HEK293 (cell line): Measurements from ENCODE around the gene CYP2A6.

ENCODE experiments used
- CTCF ChIA-PET: fragments of 350-600 bp; formaldehyde crosslinking; extraction: SDS; loops from one replicate; lab custom pipeline; 2021; ENCODE audit warnings: antibody characterized with exemption; lab: Yijun Ruan, JAX
- POLR2A ChIA-PET: fragments of 300-600 bp; formaldehyde crosslinking; extraction: SDS; loops from one replicate; lab custom pipeline; 2020; ENCODE audit warnings: antibody characterized with exemption, inconsistent platforms; lab: Yijun Ruan, JAX
- H3K27ac ChIP-seq: fragments of 200-500 bp; sonication (Bioruptor generic); 2 replicates; pipeline ENCODE4 v1.5.1; 2014; ENCODE audit warnings: low read depth, low read length, control low read depth, inconsistent platforms; ENCODE audit errors: extremely low read depth
- H3K36me3 ChIP-seq, 2 experiments: fragments of 200-500 bp in 1 of 2; sonication (Bioruptor generic) in 1 of 2; 1 replicate in 1 of 2; 2 replicates in 1 of 2; pipeline ENCODE4 v1.5.1; 2014 to 2017; ENCODE audit warnings: inconsistent platforms in 2 of 2, low read length in 2 of 2; ENCODE audit not compliant: control insufficient read depth in 2 of 2, insufficient read depth in 1 of 2
- H3K4me1 ChIP-seq: fragments of 200-500 bp; sonication (Bioruptor generic); 2 replicates; pipeline ENCODE4 v1.5.1; 2014; ENCODE audit warnings: mild to moderate bottlenecking, low read length, inconsistent platforms; ENCODE audit not compliant: control insufficient read depth, insufficient read depth
- H3K4me3 ChIP-seq: 2 replicates; pipeline ENCODE4 v1.5.1; 2011; ENCODE audit warnings: low read depth, mild to moderate bottlenecking, control low read depth, low read length, moderate library complexity
- H3K9me3 ChIP-seq: fragments of 200-500 bp; sonication (Bioruptor generic); 2 replicates; pipeline ENCODE4 v1.5.1; 2014; ENCODE audit warnings: low read depth, low read length, inconsistent platforms; ENCODE audit not compliant: control insufficient read depth, insufficient read depth
- GFI1B ChIP-seq: fragments of 450-650 bp; formaldehyde crosslinking; IDR thresholded peaks from 2 replicates; pipeline ENCODE4 v1.5.1; 2016; ENCODE audit warnings: missing biosample characterization, missing genetic modification characterization
- GLIS2 ChIP-seq: fragments of 450-650 bp; formaldehyde crosslinking; IDR thresholded peaks from 2 replicates; pipeline ENCODE4 v1.5.1; 2016; ENCODE audit warnings: missing biosample characterization, missing genetic modification characterization
- OSR2 ChIP-seq: fragments of 450-650 bp; formaldehyde crosslinking; IDR thresholded peaks from 2 replicates; pipeline ENCODE4 v1.5.1; 2016; ENCODE audit warnings: missing biosample characterization, missing genetic modification characterization
- OVOL3 ChIP-seq: fragments of 450-650 bp; formaldehyde crosslinking; IDR thresholded peaks from 2 replicates; pipeline ENCODE4 v1.5.1; 2016; ENCODE audit warnings: missing biosample characterization, missing genetic modification characterization
- WT1 ChIP-seq: fragments of 450-650 bp; formaldehyde crosslinking; IDR thresholded peaks from 2 replicates; pipeline ENCODE4 v1.5.1; 2016; ENCODE audit warnings: missing biosample characterization, missing genetic modification characterization
- ZFP69B ChIP-seq: fragments of 450-650 bp; formaldehyde crosslinking; IDR thresholded peaks from 2 replicates; pipeline ENCODE4 v1.5.1; 2016; ENCODE audit warnings: missing biosample characterization, missing genetic modification characterization
- ZNF133 ChIP-seq: fragments of 450-650 bp; formaldehyde crosslinking; IDR thresholded peaks from 2 replicates; pipeline ENCODE4 v1.5.1; 2016; ENCODE audit warnings: missing biosample characterization, missing genetic modification characterization
- ZNF221 ChIP-seq: fragments of 450-650 bp; formaldehyde crosslinking; IDR thresholded peaks from 2 replicates; pipeline ENCODE4 v1.5.1; 2017; ENCODE audit warnings: missing biosample characterization, missing genetic modification characterization, borderline replicate concordance
- ZNF23 ChIP-seq: fragments of 450-650 bp; formaldehyde crosslinking; IDR thresholded peaks from 2 replicates; pipeline ENCODE4 v1.5.1; 2016; ENCODE audit warnings: missing biosample characterization, missing genetic modification characterization, borderline replicate concordance
- ZNF544 ChIP-seq: fragments of 450-650 bp; formaldehyde crosslinking; IDR thresholded peaks from 2 replicates; pipeline ENCODE4 v1.5.0; 2017; ENCODE audit warnings: missing biosample characterization, missing genetic modification characterization
- ZNF560 ChIP-seq: fragments of 450-650 bp; formaldehyde crosslinking; IDR thresholded peaks from 2 replicates; pipeline ENCODE4 v1.5.1; 2017; ENCODE audit warnings: missing biosample characterization, missing genetic modification characterization, borderline replicate concordance
- ZNF707 ChIP-seq: fragments of 450-650 bp; formaldehyde crosslinking; IDR thresholded peaks from 2 replicates; pipeline ENCODE4 v1.5.1; 2016; ENCODE audit warnings: missing biosample characterization, missing genetic modification characterization
- ZNF777 ChIP-seq: fragments of 450-650 bp; formaldehyde crosslinking; IDR thresholded peaks from 2 replicates; pipeline ENCODE4 v1.5.1; 2017; ENCODE audit warnings: missing biosample characterization, missing genetic modification characterization, borderline replicate concordance
- ZNF791 ChIP-seq: fragments of 450-650 bp; formaldehyde crosslinking; IDR thresholded peaks from 2 replicates; pipeline ENCODE4 v1.5.1; 2016; ENCODE audit warnings: missing biosample characterization, missing genetic modification characterization
- ZNF843 ChIP-seq: fragments of 450-650 bp; formaldehyde crosslinking; IDR thresholded peaks from 2 replicates; pipeline ENCODE4 v1.5.1; 2016; ENCODE audit warnings: missing biosample characterization, missing genetic modification characterization
- ZSCAN30 ChIP-seq: fragments of 450-650 bp; IDR thresholded peaks from 2 replicates; pipeline ENCODE4 v1.5.1; 2018; ENCODE audit warnings: missing biosample characterization, mild to moderate bottlenecking, missing genetic modification characterization, moderate library complexity
- TF ChIP-seq, protein P1 (sequence below): fragments of 450-650 bp; formaldehyde crosslinking; IDR thresholded peaks from 2 replicates; pipeline ENCODE4 v1.5.1; 2016; ENCODE audit warnings: missing biosample characterization, missing genetic modification characterization
- TF ChIP-seq, protein P2 (sequence below): fragments of 450-650 bp; formaldehyde crosslinking; optimal IDR thresholded peaks from 2 replicates; pipeline ENCODE3; 2016; ENCODE audit warnings: missing biosample characterization, mild to moderate bottlenecking, missing genetic modification characterization
- TF ChIP-seq, protein P3 (sequence below): fragments of 450-650 bp; formaldehyde crosslinking; IDR thresholded peaks from 2 replicates; pipeline ENCODE4 v1.5.1; 2017; ENCODE audit warnings: missing biosample characterization, missing genetic modification characterization
- TF ChIP-seq, protein P4 (sequence below): fragments of 450-650 bp; formaldehyde crosslinking; IDR thresholded peaks from 2 replicates; pipeline ENCODE4 v1.5.1; 2016; ENCODE audit warnings: missing biosample characterization, missing genetic modification characterization
- TF ChIP-seq, protein P5 (sequence below): fragments of 450-650 bp; formaldehyde crosslinking; IDR thresholded peaks from 2 replicates; pipeline ENCODE4 v1.5.1; 2016; ENCODE audit warnings: missing biosample characterization, missing genetic modification characterization

Gene CYP2A6

DNA sequence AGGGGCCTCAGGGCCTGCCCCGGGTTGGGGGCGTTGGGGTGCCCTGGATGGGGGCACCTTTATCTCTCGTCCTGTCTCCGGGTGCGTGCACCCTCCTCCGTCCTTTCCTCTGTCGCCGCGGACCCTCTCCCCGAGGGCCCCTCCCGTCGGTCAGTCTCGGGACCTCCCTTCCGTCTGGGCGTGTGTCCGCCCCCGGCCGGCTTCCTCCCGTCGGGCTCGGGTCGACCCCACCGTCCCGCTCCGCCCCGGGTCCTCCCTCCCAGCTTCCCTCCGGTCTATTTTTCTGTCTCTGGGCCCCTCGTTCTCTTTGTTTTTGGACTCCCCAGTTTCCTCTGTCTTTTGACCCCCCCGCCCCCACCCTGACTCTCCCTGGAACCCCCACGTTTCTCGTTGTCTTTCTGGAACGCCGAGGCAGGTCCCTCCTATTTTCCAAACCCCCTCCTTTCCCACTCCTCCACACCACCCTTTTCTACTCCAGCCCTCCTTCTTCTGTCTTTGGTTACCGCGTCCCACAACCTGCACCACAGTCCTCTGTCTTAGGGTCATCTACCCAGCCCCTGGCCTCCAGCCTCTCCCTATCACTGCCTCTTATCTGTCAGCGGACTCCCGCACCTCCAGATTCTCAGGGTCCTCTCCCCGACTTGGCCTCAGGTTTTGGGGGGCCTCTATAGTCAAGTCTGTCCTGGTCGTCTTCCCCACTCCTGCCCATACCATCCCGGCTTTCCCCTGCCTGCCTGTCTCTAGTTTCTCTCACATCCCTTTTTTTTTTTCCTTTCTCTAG is 50.5 kb downstream of the CYP2A6 start (continued):
- TF ChIP-seq, protein P1, sequence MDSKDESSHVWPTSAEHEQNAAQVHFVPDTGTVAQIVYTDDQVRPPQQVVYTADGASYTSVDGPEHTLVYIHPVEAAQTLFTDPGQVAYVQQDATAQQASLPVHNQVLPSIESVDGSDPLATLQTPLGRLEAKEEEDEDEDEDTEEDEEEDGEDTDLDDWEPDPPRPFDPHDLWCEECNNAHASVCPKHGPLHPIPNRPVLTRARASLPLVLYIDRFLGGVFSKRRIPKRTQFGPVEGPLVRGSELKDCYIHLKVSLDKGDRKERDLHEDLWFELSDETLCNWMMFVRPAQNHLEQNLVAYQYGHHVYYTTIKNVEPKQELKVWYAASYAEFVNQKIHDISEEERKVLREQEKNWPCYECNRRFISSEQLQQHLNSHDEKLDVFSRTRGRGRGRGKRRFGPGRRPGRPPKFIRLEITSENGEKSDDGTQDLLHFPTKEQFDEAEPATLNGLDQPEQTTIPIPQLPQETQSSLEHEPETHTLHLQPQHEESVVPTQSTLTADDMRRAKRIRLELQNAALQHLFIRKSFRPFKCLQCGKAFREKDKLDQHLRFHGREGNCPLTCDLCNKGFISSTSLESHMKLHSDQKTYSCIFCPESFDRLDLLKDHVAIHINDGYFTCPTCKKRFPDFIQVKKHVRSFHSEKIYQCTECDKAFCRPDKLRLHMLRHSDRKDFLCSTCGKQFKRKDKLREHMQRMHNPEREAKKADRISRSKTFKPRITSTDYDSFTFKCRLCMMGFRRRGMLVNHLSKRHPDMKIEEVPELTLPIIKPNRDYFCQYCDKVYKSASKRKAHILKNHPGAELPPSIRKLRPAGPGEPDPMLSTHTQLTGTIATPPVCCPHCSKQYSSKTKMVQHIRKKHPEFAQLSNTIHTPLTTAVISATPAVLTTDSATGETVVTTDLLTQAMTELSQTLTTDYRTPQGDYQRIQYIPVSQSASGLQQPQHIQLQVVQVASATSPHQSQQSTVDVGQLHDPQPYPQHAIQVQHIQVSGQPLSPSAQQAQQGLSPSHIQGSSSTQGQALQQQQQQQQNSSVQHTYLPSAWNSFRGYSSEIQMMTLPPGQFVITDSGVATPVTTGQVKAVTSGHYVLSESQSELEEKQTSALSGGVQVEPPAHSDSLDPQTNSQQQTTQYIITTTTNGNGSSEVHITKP (tag by site-specific recombination) = peak; percentile 68; the same call in 1 of the 2 replicates
- 0 out of 2 replicates have a peak, but pooled peaks have one; percentile 7 for TF ChIP-seq OVOL3 (tag by site-specific recombination)
- no peak for TF ChIP-seq ZNF791 (tag by site-specific recombination)
- TF ChIP-seq, all 188 proteins: peak for 56

DNA sequence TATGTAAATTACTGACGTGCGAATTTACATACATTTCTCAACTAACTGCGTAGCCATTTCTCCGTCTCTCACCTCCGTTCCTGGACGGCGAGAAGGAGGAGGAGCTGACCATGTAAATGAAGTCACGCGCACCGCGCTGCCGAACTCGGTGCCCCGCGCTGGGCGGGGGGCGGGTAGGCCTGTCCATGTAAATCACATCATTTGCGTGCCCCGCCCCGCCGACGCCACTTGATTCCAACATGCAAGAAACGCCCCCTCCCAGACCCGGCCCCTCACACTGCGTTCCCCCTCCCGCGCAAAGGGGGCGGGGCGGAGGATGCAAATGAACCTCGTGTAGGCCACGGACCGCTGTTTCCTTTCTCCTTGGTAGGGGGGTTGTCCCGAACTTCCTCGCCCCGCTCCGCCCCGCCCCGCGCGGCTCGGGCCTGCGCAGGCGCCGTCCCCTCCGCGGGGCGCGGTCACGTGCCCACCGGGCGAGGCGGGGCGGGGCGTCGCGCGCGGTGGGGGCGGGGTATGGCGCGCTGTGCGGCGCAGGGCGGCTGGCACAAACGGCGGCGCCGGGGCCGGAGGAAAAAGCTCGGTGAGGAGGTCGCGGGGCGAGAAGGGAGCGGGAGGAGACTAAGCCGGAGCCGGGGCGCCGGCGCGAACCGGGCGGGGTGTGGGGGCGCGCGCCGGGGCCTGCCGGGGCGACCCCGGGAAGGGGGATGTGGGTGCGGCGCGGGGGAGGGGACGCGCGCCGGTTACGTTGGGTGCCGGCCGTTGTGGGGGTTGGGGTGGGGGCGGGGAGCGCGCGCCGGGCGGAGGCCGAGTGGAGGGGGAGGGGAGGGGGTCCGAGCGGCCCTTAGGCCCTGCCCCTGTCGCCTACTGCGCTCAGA is 51.3 kb downstream of the CYP2A6 start, which contains the start of gene EGLN2:
Gene EGLN2 (plus strand): TSS at position 509 of the 875 bp plus-strand sequence. CDS start 1,382 bp downstream, outside the sequence.
- Histone ChIP-seq H3K4me3 (peak within 1 kb of the TSS; percentile 68), H3K27ac (peak within 1 kb of the TSS; percentile 92), H3K4me1 (peaks cover 44% of the 10 kb centered on the region), H3K9me3 (no peaks in the 10 kb centered on the region), H3K36me3 (peaks cover 32 to 35% of the 10 kb centered on the region in 2 experiments)
- CTCF ChIA-PET = interaction anchor here (0.6 to 5.0 kb wide), 16 partner anchors 9 to 350 kb away, joined by 3 to 43 read pairs (median 5); partner anchors contain the start of genes COQ8B, ITPKC and RAB4B
- POLR2A ChIA-PET = interaction anchor here (0.7 to 3.6 kb wide), 13 partner anchors 9 to 465 kb away, joined by 3 to 66 read pairs (median 4); partner anchors contain the start of genes ACTMAP, COQ8B, HNRNPUL1 and ITPKC
- TF ChIP-seq ZSCAN30 (no peak), ZNF133 (no peak), OSR2 (tag by site-specific recombination) (no peak), ZNF23 (tag by site-specific recombination) (no peak), ZNF544 (no peak), ZNF777 (no peak), ZNF707 (no peak), ZNF843 (tag by site-specific recombination) (no peak), GLIS2 (tag by site-specific recombination) (peak; percentile 96), GFI1B (tag by site-specific recombination) (no peak), ZFP69B (tag by site-specific recombination) (no peak), ZNF221 (tag by site-specific recombination) (no peak; the same call in 1 of the 2 replicates), ZNF560 (tag by site-specific recombination) (no peak), WT1 (tag by site-specific recombination) (no peak)
- TF ChIP-seq, protein P2, sequence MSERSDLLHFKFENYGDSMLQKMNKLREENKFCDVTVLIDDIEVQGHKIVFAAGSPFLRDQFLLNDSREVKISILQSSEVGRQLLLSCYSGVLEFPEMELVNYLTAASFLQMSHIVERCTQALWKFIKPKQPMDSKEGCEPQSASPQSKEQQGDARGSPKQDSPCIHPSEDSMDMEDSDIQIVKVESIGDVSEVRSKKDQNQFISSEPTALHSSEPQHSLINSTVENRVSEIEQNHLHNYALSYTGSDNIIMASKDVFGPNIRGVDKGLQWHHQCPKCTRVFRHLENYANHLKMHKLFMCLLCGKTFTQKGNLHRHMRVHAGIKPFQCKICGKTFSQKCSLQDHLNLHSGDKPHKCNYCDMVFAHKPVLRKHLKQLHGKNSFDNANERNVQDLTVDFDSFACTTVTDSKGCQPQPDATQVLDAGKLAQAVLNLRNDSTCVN (tag by site-specific recombination) = peak; percentile 93
- TF ChIP-seq, protein P3, sequence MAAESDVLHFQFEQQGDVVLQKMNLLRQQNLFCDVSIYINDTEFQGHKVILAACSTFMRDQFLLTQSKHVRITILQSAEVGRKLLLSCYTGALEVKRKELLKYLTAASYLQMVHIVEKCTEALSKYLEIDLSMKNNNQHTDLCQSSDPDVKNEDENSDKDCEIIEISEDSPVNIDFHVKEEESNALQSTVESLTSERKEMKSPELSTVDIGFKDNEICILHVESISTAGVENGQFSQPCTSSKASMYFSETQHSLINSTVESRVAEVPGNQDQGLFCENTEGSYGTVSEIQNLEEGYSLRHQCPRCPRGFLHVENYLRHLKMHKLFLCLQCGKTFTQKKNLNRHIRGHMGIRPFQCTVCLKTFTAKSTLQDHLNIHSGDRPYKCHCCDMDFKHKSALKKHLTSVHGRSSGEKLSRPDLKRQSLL (tag by site-specific recombination) = no peak
- TF ChIP-seq, protein P4, sequence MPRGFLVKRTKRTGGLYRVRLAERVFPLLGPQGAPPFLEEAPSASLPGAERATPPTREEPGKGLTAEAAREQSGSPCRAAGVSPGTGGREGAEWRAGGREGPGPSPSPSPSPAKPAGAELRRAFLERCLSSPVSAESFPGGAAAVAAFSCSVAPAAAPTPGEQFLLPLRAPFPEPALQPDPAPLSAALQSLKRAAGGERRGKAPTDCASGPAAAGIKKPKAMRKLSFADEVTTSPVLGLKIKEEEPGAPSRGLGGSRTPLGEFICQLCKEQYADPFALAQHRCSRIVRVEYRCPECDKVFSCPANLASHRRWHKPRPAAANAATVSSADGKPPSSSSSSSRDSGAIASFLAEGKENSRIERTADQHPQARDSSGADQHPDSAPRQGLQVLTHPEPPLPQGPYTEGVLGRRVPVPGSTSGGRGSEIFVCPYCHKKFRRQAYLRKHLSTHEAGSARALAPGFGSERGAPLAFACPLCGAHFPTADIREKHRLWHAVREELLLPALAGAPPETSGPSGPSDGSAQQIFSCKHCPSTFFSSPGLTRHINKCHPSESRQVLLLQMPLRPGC (tag by site-specific recombination) = no peak
- TF ChIP-seq, protein P5, sequence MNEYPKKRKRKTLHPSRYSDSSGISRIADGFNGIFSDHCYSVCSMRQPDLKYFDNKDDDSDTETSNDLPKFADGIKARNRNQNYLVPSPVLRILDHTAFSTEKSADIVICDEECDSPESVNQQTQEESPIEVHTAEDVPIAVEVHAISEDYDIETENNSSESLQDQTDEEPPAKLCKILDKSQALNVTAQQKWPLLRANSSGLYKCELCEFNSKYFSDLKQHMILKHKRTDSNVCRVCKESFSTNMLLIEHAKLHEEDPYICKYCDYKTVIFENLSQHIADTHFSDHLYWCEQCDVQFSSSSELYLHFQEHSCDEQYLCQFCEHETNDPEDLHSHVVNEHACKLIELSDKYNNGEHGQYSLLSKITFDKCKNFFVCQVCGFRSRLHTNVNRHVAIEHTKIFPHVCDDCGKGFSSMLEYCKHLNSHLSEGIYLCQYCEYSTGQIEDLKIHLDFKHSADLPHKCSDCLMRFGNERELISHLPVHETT (tag by site-specific recombination) = no peak
